NK-92 (cell line): Measurements from ENCODE around the gene NIM1K.
"Not testable (repeated sequence)": the region's sequence is repeated elsewhere in the genome, so short reads cannot be mapped to it uniquely, and the experiment has no call there.

Experiments
- DNase-seq: peaks from one replicate; lab custom pipeline; 2025; ENCODE audit not compliant: unreplicated experiment; lab: John Stamatoyannopoulos, UW

The NIM1K gene

GRCh38 chr5:43279548-43280274 is 87.7 kb downstream of the NIM1K start:
- DNase-seq, result no peak

GRCh38 chr5:43281840-43282658 is 90.0 kb downstream of the NIM1K start:
- no peak for DNase-seq

- no peak for DNase-seq
These were observed 94.6 kb downstream of the NIM1K start for GRCh38 chr5:43286623-43287022.

- DNase-seq, result no peak
These were observed 95.5 kb downstream of the NIM1K start for GRCh38 chr5:43287493-43287892.

GRCh38 chr5:43288269-43288831 is 96.3 kb downstream of the NIM1K start:
- no peak for DNase-seq

- DNase-seq, result no peak
These were observed 98.7 kb downstream of the NIM1K start for GRCh38 chr5:43290726-43291125.

GRCh38 chr5:43294226-43294625 is 102.2 kb downstream of the NIM1K start:
- DNase-seq, result no peak

GRCh38 chr5:43295202-43295601 is 103.2 kb downstream of the NIM1K start:
- DNase-seq, result no peak

- no peak for DNase-seq
These were observed 104.8 kb downstream of the NIM1K start for GRCh38 chr5:43296835-43297234.

GRCh38 chr5:43298443-43298842 is 106.4 kb downstream of the NIM1K start:
- no peak for DNase-seq

- no peak for DNase-seq
These were observed 108.1 kb downstream of the NIM1K start for GRCh38 chr5:43300112-43300511.

GRCh38 chr5:43301653-43302091 is 109.6 kb downstream of the NIM1K start:
- no peak for DNase-seq

- no peak for DNase-seq
These were observed 110.5 kb downstream of the NIM1K start for GRCh38 chr5:43302481-43302880.

- DNase-seq, result no peak
These were observed 111.2 kb downstream of the NIM1K start for GRCh38 chr5:43303242-43303641.

- DNase-seq, result no peak
These were observed 112.5 kb downstream of the NIM1K start for GRCh38 chr5:43304525-43304924.

GRCh38 chr5:43305948-43306565 is 114.0 kb downstream of the NIM1K start:
- no peak for DNase-seq

- DNase-seq, result not testable (repeated sequence)
These were observed 114.9 kb downstream of the NIM1K start for GRCh38 chr5:43306954-43307353.

- DNase-seq, result no peak
These were observed 117.1 kb downstream of the NIM1K start for GRCh38 chr5:43309122-43309521.

- DNase-seq, result no peak
These were observed 117.6 kb downstream of the NIM1K start for GRCh38 chr5:43309637-43310036.

- no peak for DNase-seq
These were observed 120.1 kb downstream of the NIM1K start for GRCh38 chr5:43312076-43312661.

GRCh38 chr5:43312699-43313034 is 120.6 kb downstream of the NIM1K start:
- no peak for DNase-seq
